ENCODE data around the gene LHFPL6. TPM values are rescaled to one million over a fixed set of nuclear protein-coding genes. Genes with fewer than 3 reads are reported as not detected.

LHFPL6 gene
- total and polyA plus RNA-seq, 2 experiments from 2014 or later, result 91.2 to 111 TPM

- 96 to 99% methylated on average over 11 of the region's 11 CpGs for WGBS, 2 experiments (ENCODE audit: low coverage in 1 of 2, low lambda C conversion rate in 2 of 2, missing lambda C conversion rate in 2 of 2)
- no peak for DNase-seq
- Histone ChIP-seq H3K79me2 (ENCODE audit: insufficient read depth) (peaks cover 76% of the 10 kb centered on the region), H2AFZ (no peak overlapping the region), H3K27ac (no peak overlapping the region), H3K36me3 (ENCODE audit: low read depth) (no peaks in the 10 kb centered on the region), H3K27me3 (replicated peaks; ENCODE audit: insufficient read depth) (no peaks in the 10 kb centered on the region), H3K9me2 (ENCODE audit: insufficient read depth) (no peaks in the 10 kb centered on the region), H4K20me1 (ENCODE audit: insufficient read depth) (no peaks in the 10 kb centered on the region; the same call in 1 of the 2 replicates), H3K4me1 (ENCODE audit: insufficient read depth) (no peaks in the 10 kb centered on the region), H3F3A (ENCODE audit: insufficient read depth) (no peaks in the 10 kb centered on the region), H3K4me3 (no peak overlapping the region), H3K9me3 (ENCODE audit: low read depth) (no peaks in the 10 kb centered on the region), H3K9ac (no peak overlapping the region), H3K4me2 (ENCODE audit: unreplicated experiment) (no peak overlapping the region)
- in situ Hi-C loops (cut with MboI), result no loop called here
- TF ChIP-seq EZH2phosphoT487 (IDR thresholded peaks at IDR 0.05; ENCODE audit: insufficient read depth, low read depth) (no peak), EZH2 (IDR thresholded peaks at IDR 0.05; ENCODE audit: insufficient read depth, poor library complexity, severe bottlenecking) (no peak)
Measured at GRCh38 chr13:39575641-39576238, 27.3 kb downstream of the LHFPL6 start.

- Histone ChIP-seq H3F3A (ENCODE audit: insufficient read depth) (no peaks in the 10 kb centered on the region), H3K27ac (no peak overlapping the region), H3K4me1 (ENCODE audit: insufficient read depth) (0 out of 2 replicates have a peak, but pooled peaks cover 10% of the 10 kb centered on the region), H3K4me3 (no peak overlapping the region), H4K20me1 (ENCODE audit: insufficient read depth) (no peaks in the 10 kb centered on the region), H3K9me3 (ENCODE audit: low read depth) (no peaks in the 10 kb centered on the region), H3K4me2 (ENCODE audit: unreplicated experiment) (no peak overlapping the region), H3K9me2 (ENCODE audit: insufficient read depth) (no peaks in the 10 kb centered on the region), H3K79me2 (ENCODE audit: insufficient read depth) (peaks cover 75% of the 10 kb centered on the region), H2AFZ (no peak overlapping the region), H3K9ac (no peak overlapping the region), H3K27me3 (replicated peaks; ENCODE audit: insufficient read depth) (no peaks in the 10 kb centered on the region), H3K36me3 (ENCODE audit: low read depth) (no peaks in the 10 kb centered on the region)
- DNase-seq, result no peak
- TF ChIP-seq EZH2 (IDR thresholded peaks at IDR 0.05; ENCODE audit: insufficient read depth, poor library complexity, severe bottlenecking) (no peak), EZH2phosphoT487 (IDR thresholded peaks at IDR 0.05; ENCODE audit: insufficient read depth, low read depth) (no peak)
- WGBS, 2 experiments (ENCODE audit: low coverage in 1 of 2, low lambda C conversion rate in 2 of 2, missing lambda C conversion rate in 2 of 2), result 91% methylated on average over 15 of the region's 15 CpGs
- in situ Hi-C loops (cut with MboI), result no loop called here
Measured at GRCh38 chr13:39571502-39572092, 31.4 kb downstream of the LHFPL6 start.

GRCh38 chr13:39567569-39567968, 35.4 kb downstream of the LHFPL6 start:
- Histone ChIP-seq H3K4me3 (no peak overlapping the region), H3F3A (ENCODE audit: insufficient read depth) (peaks cover 24% of the 10 kb centered on the region), H3K9ac (no peak overlapping the region), H3K27me3 (replicated peaks; ENCODE audit: insufficient read depth) (no peaks in the 10 kb centered on the region), H3K9me2 (ENCODE audit: insufficient read depth) (no peaks in the 10 kb centered on the region), H3K36me3 (ENCODE audit: low read depth) (no peaks in the 10 kb centered on the region), H3K27ac (no peak overlapping the region), H3K4me2 (ENCODE audit: unreplicated experiment) (no peak overlapping the region), H3K9me3 (ENCODE audit: low read depth) (no peaks in the 10 kb centered on the region), H3K79me2 (ENCODE audit: insufficient read depth) (peaks cover 79% of the 10 kb centered on the region), H2AFZ (no peak overlapping the region), H3K4me1 (ENCODE audit: insufficient read depth) (peaks cover 47% of the 10 kb centered on the region), H4K20me1 (ENCODE audit: insufficient read depth) (no peaks in the 10 kb centered on the region)
- no peak for DNase-seq
- in situ Hi-C loops (cut with MboI), result no loop called here
- 96 to 100% methylated on average over 1 of the region's 1 CpG for WGBS, 2 experiments (ENCODE audit: low coverage in 1 of 2, low lambda C conversion rate in 2 of 2, missing lambda C conversion rate in 2 of 2)
- no peak for TF ChIP-seq EZH2phosphoT487 (IDR thresholded peaks at IDR 0.05; ENCODE audit: insufficient read depth, low read depth)
- no peak for TF ChIP-seq EZH2 (IDR thresholded peaks at IDR 0.05; ENCODE audit: insufficient read depth, poor library complexity, severe bottlenecking)

GRCh38 chr13:39566216-39566869, 36.6 kb downstream of the LHFPL6 start:
- Histone ChIP-seq H3K79me2 (ENCODE audit: insufficient read depth) (peaks cover 75% of the 10 kb centered on the region), H3K9ac (peak overlapping the region; percentile 69), H3K36me3 (ENCODE audit: low read depth) (no peaks in the 10 kb centered on the region), H3K4me3 (peak overlapping the region; percentile 65), H3K27me3 (replicated peaks; ENCODE audit: insufficient read depth) (no peaks in the 10 kb centered on the region), H2AFZ (peak overlapping the region; percentile 19), H3K4me1 (ENCODE audit: insufficient read depth) (peaks cover 48% of the 10 kb centered on the region), H3K9me3 (ENCODE audit: low read depth) (no peaks in the 10 kb centered on the region), H3F3A (ENCODE audit: insufficient read depth) (peaks cover 24% of the 10 kb centered on the region), H3K4me2 (ENCODE audit: unreplicated experiment) (peak overlapping the region; percentile 89), H4K20me1 (ENCODE audit: insufficient read depth) (no peaks in the 10 kb centered on the region), H3K27ac (peak overlapping the region; percentile 89), H3K9me2 (ENCODE audit: insufficient read depth) (no peaks in the 10 kb centered on the region)
- in situ Hi-C loops (cut with MboI), result no loop called here
- TF ChIP-seq EZH2phosphoT487 (IDR thresholded peaks at IDR 0.05; ENCODE audit: insufficient read depth, low read depth) (no peak), EZH2 (IDR thresholded peaks at IDR 0.05; ENCODE audit: insufficient read depth, poor library complexity, severe bottlenecking) (no peak)
- 81 to 85% methylated on average over 8 of the region's 8 CpGs for WGBS, 2 experiments (ENCODE audit: low coverage in 1 of 2, low lambda C conversion rate in 2 of 2, missing lambda C conversion rate in 2 of 2)
- no peak for DNase-seq

Measured in GM23248 (cell line).